GM10266 (cell line): ENCODE measurements around the gene CREB5.

Experiments used
- DNase-seq: peaks from one replicate; pipeline ENCODE4 v3.0.0; 2012; ENCODE audit errors: extremely low spot score
- TF ChIP-seq, protein P1 (sequence below): IDR thresholded peaks from 2 replicates; pipeline ENCODE4 v1.5.1; 2012; ENCODE audit warnings: mild to moderate bottlenecking, low read depth; ENCODE audit not compliant: control insufficient read depth, insufficient read depth; ENCODE audit errors: missing control alignments

Gene CREB5

DNA sequence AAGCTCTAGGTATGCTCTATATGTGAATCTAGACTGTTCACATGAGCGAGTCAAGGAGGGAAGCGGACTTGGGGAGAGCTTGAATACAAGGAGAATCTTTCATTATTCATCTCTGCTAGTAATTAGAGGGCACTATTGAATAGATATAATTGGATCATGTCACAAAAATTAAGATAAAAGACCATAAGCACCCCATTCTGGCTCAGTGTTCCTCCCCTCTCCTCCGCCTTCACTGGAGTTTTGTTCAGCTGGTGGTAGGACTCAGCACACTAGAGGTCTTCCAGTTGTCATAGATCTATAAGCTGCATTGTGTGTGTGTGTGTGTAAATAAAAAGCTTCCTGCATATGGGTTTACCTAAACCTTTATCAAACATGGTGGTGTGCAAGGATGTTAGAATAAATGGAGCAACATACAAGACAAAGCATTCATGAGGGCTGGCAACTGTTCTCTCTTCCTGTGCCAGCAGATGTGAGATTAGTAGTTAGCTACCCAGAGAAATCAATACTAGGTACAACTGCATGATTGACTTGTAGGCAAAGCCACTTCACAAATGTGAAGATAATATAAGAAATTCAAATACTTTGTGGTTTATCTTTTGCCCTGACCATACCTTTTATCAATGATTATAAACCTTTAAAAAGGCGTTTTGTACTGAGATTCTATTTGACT is 142.6 kb downstream of the CREB5 start:
- TF ChIP-seq, protein P1, sequence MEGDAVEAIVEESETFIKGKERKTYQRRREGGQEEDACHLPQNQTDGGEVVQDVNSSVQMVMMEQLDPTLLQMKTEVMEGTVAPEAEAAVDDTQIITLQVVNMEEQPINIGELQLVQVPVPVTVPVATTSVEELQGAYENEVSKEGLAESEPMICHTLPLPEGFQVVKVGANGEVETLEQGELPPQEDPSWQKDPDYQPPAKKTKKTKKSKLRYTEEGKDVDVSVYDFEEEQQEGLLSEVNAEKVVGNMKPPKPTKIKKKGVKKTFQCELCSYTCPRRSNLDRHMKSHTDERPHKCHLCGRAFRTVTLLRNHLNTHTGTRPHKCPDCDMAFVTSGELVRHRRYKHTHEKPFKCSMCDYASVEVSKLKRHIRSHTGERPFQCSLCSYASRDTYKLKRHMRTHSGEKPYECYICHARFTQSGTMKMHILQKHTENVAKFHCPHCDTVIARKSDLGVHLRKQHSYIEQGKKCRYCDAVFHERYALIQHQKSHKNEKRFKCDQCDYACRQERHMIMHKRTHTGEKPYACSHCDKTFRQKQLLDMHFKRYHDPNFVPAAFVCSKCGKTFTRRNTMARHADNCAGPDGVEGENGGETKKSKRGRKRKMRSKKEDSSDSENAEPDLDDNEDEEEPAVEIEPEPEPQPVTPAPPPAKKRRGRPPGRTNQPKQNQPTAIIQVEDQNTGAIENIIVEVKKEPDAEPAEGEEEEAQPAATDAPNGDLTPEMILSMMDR = no peak
- DNase-seq = no peak

DNA sequence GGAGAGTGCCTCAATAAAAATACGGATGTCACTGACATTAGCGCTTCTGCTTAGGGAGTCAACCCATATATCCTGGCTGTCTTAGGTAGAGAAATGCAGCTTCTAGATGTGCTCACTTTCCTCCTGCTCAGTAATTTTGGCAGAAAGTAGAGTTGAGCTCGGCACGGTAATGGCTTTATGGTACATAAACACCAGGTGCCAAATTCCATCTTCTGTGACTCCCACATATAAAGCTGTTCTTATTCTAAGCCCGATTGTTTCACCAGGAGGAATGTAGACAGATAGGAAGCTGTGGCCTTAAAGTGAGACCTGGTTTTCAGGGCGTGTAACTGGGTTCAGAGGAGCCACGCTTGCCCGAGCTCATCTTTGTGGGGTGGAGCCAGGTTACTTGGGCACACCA is 143.7 kb downstream of the CREB5 start:
- TF ChIP-seq, protein P1 = no peak

DNA sequence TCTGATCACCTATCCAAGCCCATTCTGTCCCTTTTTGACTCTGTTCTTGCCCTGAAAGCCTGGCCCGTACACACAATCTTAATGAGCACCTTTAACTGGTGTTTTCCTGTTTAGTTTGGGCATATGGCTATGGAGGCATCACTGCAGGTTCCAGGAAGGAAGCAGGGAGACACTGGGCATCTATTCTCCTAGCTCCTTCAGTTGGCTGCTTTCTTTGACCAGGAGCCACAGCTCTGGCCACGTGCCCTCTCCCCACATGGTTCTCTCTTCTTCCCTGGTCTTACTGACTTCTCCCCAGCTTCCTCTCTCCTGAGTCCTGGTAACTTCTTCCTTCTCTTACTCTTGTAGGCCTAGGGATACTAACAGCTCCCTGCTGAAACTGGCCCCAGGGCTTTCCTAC is 144.4 kb downstream of the CREB5 start:
- no peak for DNase-seq
- TF ChIP-seq, protein P1 = no peak

More for the DNA sequence above, 143.7 kb downstream of the CREB5 start:
- DNase-seq = no peak

DNA sequence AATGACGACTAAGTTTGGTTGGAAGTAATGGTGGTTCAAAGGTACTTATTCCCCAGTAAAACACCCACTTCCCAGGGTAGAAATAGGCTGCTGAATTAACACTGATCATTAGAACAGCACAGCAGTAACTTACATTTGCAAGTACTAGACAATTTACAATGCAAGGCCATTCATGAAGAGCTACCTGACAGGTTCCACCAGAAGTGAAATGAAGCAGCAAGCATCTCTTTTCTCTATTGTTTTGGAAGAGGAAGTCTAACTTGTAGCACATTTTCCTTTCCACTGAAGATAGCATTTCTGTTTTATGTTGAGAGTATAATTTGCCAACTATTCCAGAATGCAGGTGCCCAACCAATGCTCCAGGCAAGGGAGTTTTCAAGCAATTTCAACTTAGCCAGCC is 145.9 kb downstream of the CREB5 start:
- TF ChIP-seq, protein P1 = no peak
- no peak for DNase-seq

DNA sequence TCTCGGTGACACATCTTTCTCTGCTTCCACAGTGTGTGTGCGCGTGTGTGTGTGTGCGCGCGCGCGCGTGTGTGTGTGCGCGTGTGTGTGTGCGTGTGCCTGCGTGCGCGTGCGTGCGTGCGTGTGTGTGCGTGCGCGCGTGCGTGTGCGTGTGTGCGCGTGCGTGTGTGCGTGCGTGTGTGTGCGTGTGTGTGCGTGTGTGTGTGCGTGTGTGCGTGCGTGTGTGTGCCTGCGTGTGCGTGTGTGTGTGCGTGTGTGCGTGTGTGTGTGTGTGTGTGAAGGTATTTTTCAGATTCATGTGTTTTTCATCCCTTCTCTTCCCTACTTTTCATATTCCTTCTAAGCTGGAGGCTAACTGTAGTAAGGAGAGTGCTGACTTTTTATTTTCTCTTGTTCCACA is 148.4 kb downstream of the CREB5 start:
- TF ChIP-seq, protein P1 = no peak
- DNase-seq = no peak

DNA sequence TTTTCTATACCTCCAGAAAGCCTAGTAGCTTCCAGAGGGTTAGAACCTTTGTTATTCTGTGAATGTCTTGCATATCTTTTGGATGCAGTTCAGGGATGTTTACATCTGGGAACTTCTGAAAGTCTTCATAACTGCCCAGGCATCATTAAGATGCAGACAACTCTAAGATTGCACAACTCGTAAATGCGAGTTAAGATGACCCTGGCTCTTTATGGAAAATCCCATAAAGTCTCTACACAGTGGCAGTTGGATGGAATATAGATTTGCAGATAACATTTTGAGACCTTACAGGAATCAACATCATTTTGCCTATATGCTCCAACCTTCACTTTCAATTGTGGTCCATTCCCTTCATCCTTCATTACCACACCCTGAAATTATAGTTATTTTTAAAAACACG is 151.7 kb downstream of the CREB5 start:
- TF ChIP-seq, protein P1 = no peak
- DNase-seq = no peak

DNA sequence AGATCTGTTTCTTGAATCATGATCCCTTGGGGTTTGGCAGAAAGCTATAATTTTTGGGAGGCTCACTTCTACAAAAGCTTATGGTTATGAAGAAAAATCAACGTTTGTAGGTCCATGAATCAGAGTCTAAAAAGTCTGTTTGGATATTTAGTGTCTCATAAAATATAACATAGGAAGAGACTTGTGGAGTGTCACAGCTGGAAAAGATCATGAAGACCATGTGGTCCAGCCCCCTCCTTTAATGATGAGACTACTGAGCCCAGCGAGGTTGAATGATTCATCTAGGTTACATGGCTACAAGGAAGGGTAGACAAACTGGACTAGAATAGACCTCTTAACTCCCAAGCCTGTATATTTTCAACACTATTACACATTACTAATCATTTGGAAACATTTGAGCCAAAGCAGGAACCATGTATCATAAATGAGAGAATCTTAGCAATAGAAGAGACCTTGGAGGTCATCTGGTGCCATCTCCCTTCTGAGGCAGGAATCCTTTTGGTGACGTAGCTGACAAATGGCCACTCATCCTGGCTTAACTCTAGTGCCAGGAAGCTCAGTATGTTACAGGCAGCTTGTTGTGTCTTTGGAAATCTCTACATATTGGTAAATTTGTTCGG is 152.5 kb downstream of the CREB5 start:
- TF ChIP-seq, protein P1 = no peak
- DNase-seq = no peak
